HepG2 (cell line): Measurements from ENCODE around the gene MAN1C1. TPM values are rescaled to one million over a fixed set of nuclear protein-coding genes. Genes with fewer than 3 reads are reported as not detected.

ENCODE experiments used
- polyA plus RNA-seq, 8 experiments: library from polyadenylated mRNA; depleted of rRNA in 3 of 8; stranded (reverse) in 7 of 8; unstranded in 1 of 8; fragments of >200 nt; fragmentation: Illumina TruSeq in 4 of 8; extraction: Trizol in 4 of 8; gene quantifications; 2 replicates each; pipeline versions ENCODE4 v1.2.1 to v1.2.3, GENCODE V29; 2011 to 2016; ENCODE audit warnings: low read depth in 4 of 8, missing spikeins in 1 of 8, mixed read lengths in 1 of 8; ENCODE audit not compliant: insufficient read depth in 1 of 8
- total RNA-seq, 5 experiments: library from RNA; depleted of rRNA; stranded (reverse); fragments of >200 nt; fragmentation: Illumina TruSeq; extraction: Trizol; gene quantifications; 2 replicates each; pipeline ENCODE4 v1.2.3, GENCODE V29; 2016; ENCODE audit warnings: low read depth in 1 of 5

The MAN1C1 gene
- total and polyA plus RNA-seq, 2 of the 13 experiments (the other 11 are each of a cell fraction or from before 2014, with no cell fraction given) = 0.18 to 0.49 TPM

Other genes starting within 250 kb of the MAN1C1 start
- gene RHCE, start 196.0 kb upstream of the MAN1C1 start, total RNA-seq (2016; rRNA removed; fragmentation: Illumina TruSeq; extraction: Trizol) = not detected in 2 replicates
- gene RHCE, start 196.0 kb upstream of the MAN1C1 start, polyA plus RNA-seq (2011; rRNA removed) = 0.30 and 0.46 TPM in 2 replicates
- 9.2 and 17.0 TPM in 2 replicates for gene MACO1, start 185.9 kb upstream of the MAN1C1 start, total RNA-seq (2016; rRNA removed; fragmentation: Illumina TruSeq; extraction: Trizol)
- gene MACO1, start 185.9 kb upstream of the MAN1C1 start, polyA plus RNA-seq (2011; rRNA removed) = 9.7 TPM in 2 replicates
- 6.3 and 7.2 TPM in 2 replicates for gene LDLRAP1, start 73.2 kb upstream of the MAN1C1 start, total RNA-seq (2016; rRNA removed; fragmentation: Illumina TruSeq; extraction: Trizol)
- 12.1 and 13.7 TPM in 2 replicates for gene LDLRAP1, start 73.2 kb upstream of the MAN1C1 start, polyA plus RNA-seq (2011; rRNA removed)
- gene SELENON, start 183.4 kb downstream of the MAN1C1 start, total RNA-seq (2016; rRNA removed; fragmentation: Illumina TruSeq; extraction: Trizol) = 3.4 and 3.8 TPM in 2 replicates
- gene SELENON, start 183.4 kb downstream of the MAN1C1 start, polyA plus RNA-seq (2011; rRNA removed) = 8.0 and 8.9 TPM in 2 replicates
- 38.0 and 47.5 TPM in 2 replicates for gene MTFR1L, start 203.2 kb downstream of the MAN1C1 start, total RNA-seq (2016; rRNA removed; fragmentation: Illumina TruSeq; extraction: Trizol)
- gene MTFR1L, start 203.2 kb downstream of the MAN1C1 start, polyA plus RNA-seq (2011; rRNA removed) = 55.7 and 68.1 TPM in 2 replicates
- gene AUNIP, start 242.7 kb downstream of the MAN1C1 start, total RNA-seq (2016; rRNA removed; fragmentation: Illumina TruSeq; extraction: Trizol) = 12.3 and 12.8 TPM in 2 replicates
- 2.4 and 3.8 TPM in 2 replicates for gene AUNIP, start 242.7 kb downstream of the MAN1C1 start, polyA plus RNA-seq (2011; rRNA removed)